ENCODE data around the gene SERTM1. TPM values are rescaled to one million over a fixed set of nuclear protein-coding genes. Genes with fewer than 3 reads are reported as not detected.
A peak's percentile ranks its signal among the peaks of the same experiment; 100 is the strongest.

The SERTM1 gene
- total RNA-seq, 1 experiment from 2014 or later = 0.24 TPM

- TF ChIP-seq, protein P1, sequence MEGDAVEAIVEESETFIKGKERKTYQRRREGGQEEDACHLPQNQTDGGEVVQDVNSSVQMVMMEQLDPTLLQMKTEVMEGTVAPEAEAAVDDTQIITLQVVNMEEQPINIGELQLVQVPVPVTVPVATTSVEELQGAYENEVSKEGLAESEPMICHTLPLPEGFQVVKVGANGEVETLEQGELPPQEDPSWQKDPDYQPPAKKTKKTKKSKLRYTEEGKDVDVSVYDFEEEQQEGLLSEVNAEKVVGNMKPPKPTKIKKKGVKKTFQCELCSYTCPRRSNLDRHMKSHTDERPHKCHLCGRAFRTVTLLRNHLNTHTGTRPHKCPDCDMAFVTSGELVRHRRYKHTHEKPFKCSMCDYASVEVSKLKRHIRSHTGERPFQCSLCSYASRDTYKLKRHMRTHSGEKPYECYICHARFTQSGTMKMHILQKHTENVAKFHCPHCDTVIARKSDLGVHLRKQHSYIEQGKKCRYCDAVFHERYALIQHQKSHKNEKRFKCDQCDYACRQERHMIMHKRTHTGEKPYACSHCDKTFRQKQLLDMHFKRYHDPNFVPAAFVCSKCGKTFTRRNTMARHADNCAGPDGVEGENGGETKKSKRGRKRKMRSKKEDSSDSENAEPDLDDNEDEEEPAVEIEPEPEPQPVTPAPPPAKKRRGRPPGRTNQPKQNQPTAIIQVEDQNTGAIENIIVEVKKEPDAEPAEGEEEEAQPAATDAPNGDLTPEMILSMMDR (conservative IDR thresholded peaks at IDR 0.05) = no peak
- Histone ChIP-seq H2BK120ac (ENCODE audit: low read depth, low read length, poor library complexity, severe bottlenecking) (no peak overlapping the region), H3K23me2 (ENCODE audit: insufficient read length, low read depth, low read length, poor library complexity, severe bottlenecking) (peaks cover 9% of the 10 kb centered on the region), H3K18ac (ENCODE audit: insufficient read length, low read depth, low read length) (no peak overlapping the region), H3K9ac (ENCODE audit: extremely low read depth, insufficient read length, low read length) (no peak overlapping the region), H3K4ac (ENCODE audit: low read depth, low read length) (no peak overlapping the region), H2AFZ (ENCODE audit: low read length) (no peak overlapping the region), H3K27ac (ENCODE audit: insufficient read length, low read depth, low read length) (no peak overlapping the region), H4K8ac (replicated peaks; ENCODE audit: insufficient read length, low read depth, low read length) (no peak overlapping the region), H2BK20ac (ENCODE audit: low read depth, low read length, poor library complexity, severe bottlenecking) (no peak overlapping the region), H3T11ph (ENCODE audit: low read length) (no peak overlapping the region), H2BK5ac (ENCODE audit: insufficient read length, low read length) (no peak overlapping the region), H3K9me3 (ENCODE audit: control insufficient read depth, low read depth, low read length) (no peaks in the 10 kb centered on the region), H2AK5ac (ENCODE audit: insufficient read length, low read length) (no peak overlapping the region), H3K4me1 (ENCODE audit: insufficient read depth, low read length) (no peaks in the 10 kb centered on the region; the same call in 1 of the 2 replicates), H3K56ac (ENCODE audit: insufficient read length, low read depth, low read length) (no peak overlapping the region), H4K20me1 (ENCODE audit: control insufficient read depth, insufficient read depth, insufficient read length) (no peaks in the 10 kb centered on the region), H3K79me2 (ENCODE audit: insufficient read depth, low read length) (no peaks in the 10 kb centered on the region), H3K23ac (ENCODE audit: insufficient read length, low read depth, low read length) (no peak overlapping the region), H4K91ac (ENCODE audit: insufficient read length, low read depth, low read length) (no peak overlapping the region), H2BK12ac (ENCODE audit: insufficient read length, low read depth, low read length) (no peak overlapping the region), H4K5ac (ENCODE audit: insufficient read length, low read depth, low read length) (no peak overlapping the region), H3K4me2 (ENCODE audit: insufficient read depth, insufficient read length, low read length) (peak overlapping the region; percentile 91), H3K79me1 (ENCODE audit: insufficient read depth, low read depth, low read length, poor library complexity, severe bottlenecking) (no peaks in the 10 kb centered on the region), H3K27me3 (ENCODE audit: insufficient read depth, low read length) (peaks cover 21% of the 10 kb centered on the region; the same call in 1 of the 2 replicates), H2BK15ac (ENCODE audit: low read depth, low read length) (no peak overlapping the region), H3K14ac (ENCODE audit: insufficient read depth, low read length) (no peak overlapping the region)
- Mint-ChIP-seq H3K9me3 (no peaks in the 10 kb centered on the region), H3K4me1 (peaks cover 12 to 13% of the 10 kb centered on the region in 2 experiments), H3K27me3 (ENCODE audit: low read depth) (peaks cover 62% of the 10 kb centered on the region), H3K27ac (no peak overlapping the region), H3K4me3 (peak overlapping the region; percentile 13 to 84; a peak in 4 of 5 replicates), H3K36me3 (ENCODE audit: insufficient read depth in 1 of 3, low read depth in 3 of 3) (no peaks in the 10 kb centered on the region)
- no peak for DNase-seq
- WGBS (ENCODE audit: extremely low coverage, insufficient read length, low lambda C conversion rate) = no CpG with 5 or more reads among the region's 11 CpGs
Observed at GRCh38 chr13:36675213-36675536, 1.4 kb downstream of the SERTM1 start.

Data from H9 (cell line).